K562 (cell line): ENCODE measurements around the gene ARFGAP1. TPM values are rescaled to one million over a fixed set of nuclear protein-coding genes. Genes with fewer than 3 reads are reported as not detected.

ENCODE experiments used
- BCOR ChIP-seq: fragments of 450-650 bp; IDR thresholded peaks from 2 replicates; pipeline ENCODE4 v1.6.1; 2016
- CBX8 ChIP-seq: fragments of 200-600 bp; sonication (generic); IDR thresholded peaks from 2 replicates; pipeline ENCODE4 v1.6.1; 2012; ENCODE audit warnings: borderline replicate concordance, mixed run types, low read depth, mild to moderate bottlenecking, moderate library complexity, mixed read lengths, low read length, control low read depth, inconsistent platforms; ENCODE audit not compliant: poor library complexity, severe bottlenecking; ENCODE audit errors: extremely low read depth
- E2F5 ChIP-seq: sonication (generic); formaldehyde crosslinking; IDR thresholded peaks from 2 replicates; pipeline ENCODE4 v1.8.0; 2022; ENCODE audit warnings: mild to moderate bottlenecking, missing genetic modification reagents
- FOSL1 ChIP-seq: fragments of 200-800 bp; sonication (Bioruptor generic); conservative IDR thresholded peaks from 2 replicates; pipeline ENCODE4 v1.6.1; 2016; ENCODE audit warnings: missing genetic modification characterization, missing compliant biosample characterization
- MTA2 ChIP-seq: fragments of 450-650 bp; IDR thresholded peaks from 2 replicates; pipeline ENCODE4 v1.6.1; 2016; ENCODE audit warnings: low read depth
- NONO ChIP-seq, 2 experiments: fragments of 200-400 bp in 1 of 2; fragments of 450-650 bp in 1 of 2; formaldehyde crosslinking in 1 of 2; IDR thresholded peaks; 2 replicates each; pipeline ENCODE4 v1.6.1; 2017; ENCODE audit warnings: low read depth in 2 of 2, mild to moderate bottlenecking in 2 of 2, moderate library complexity in 2 of 2, low read length in 1 of 2
- ZNF280A ChIP-seq: fragments of 450-650 bp; IDR thresholded peaks from 2 replicates; pipeline ENCODE4 v1.6.1; 2018; ENCODE audit warnings: mild to moderate bottlenecking, low read depth; ENCODE audit not compliant: partially characterized antibody
- ZNF282 ChIP-seq: sonication (generic); formaldehyde crosslinking; IDR thresholded peaks from 2 replicates; pipeline ENCODE4 v1.8.1; 2023; ENCODE audit warnings: missing genetic modification reagents
- polyA plus RNA-seq, 8 experiments: library from polyadenylated mRNA; depleted of rRNA in 4 of 8; stranded (reverse) in 5 of 8; unstranded in 3 of 8; fragments of >200 nt; fragmentation: Nextera tagmentation in 2 of 8; fragmentation: Illumina TruSeq in 1 of 8; extraction: Ambion mirVana in 2 of 8; extraction: Trizol in 1 of 8; gene quantifications; 2 replicates each; pipeline versions ENCODE4 v1.2.1 to v1.2.3, GENCODE V29; 2011 to 2014; ENCODE audit warnings: inconsistent platforms in 1 of 8, missing spikeins in 1 of 8
- total RNA-seq, 7 experiments: library from RNA; depleted of rRNA in 6 of 7; stranded (reverse); fragments of >200 nt in 6 of 7; fragmentation: Illumina TruSeq in 2 of 7; extraction: Trizol in 2 of 7; gene quantifications; 2 replicates each; pipeline versions ENCODE4 v1.2.1 to v1.2.3, GENCODE V29; 2011 to 2021; ENCODE audit warnings: low replicate concordance in 1 of 7

Gene ARFGAP1
- total and polyA plus RNA-seq, 9 of the 15 experiments (the other 6 are each of a cell fraction or from before 2014, with no cell fraction given) = 0.53 to 102 (median 33.5) TPM

DNA sequence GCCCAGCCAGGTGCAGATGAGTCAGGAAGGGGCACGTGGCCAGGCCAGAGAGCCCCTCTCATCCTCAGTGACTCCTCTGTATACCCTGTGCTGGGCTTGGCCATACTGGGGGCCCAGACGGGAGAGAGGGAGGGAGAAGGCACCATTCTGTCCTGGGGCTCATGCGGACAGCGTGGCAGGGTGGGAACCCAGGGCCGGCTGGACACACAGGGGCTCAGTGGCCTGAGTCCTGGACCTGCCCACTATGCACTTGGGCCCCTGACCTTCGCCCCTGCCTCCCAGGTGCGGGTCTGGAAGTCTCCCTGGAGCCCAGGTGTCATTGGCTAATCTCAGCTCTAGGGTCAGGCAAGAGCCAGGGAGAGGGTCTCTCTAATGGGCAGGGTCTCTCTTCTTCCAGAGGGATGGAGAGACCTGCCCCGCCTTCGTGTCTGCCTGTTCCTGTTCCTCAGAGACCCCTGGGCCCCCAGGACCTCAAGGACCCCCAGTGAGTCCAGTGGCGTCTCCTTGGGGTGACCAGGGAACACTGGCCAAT is 48.1 kb downstream of the ARFGAP1 start (continued):
- no peak for TF ChIP-seq NONO (IDR thresholded peaks at IDR 0.05; ENCODE audit: low read depth in 2 of 2, low read length in 1 of 2)
- no peak for TF ChIP-seq FOSL1 (tag)
- TF ChIP-seq MTA2 = no peak
- no peak for TF ChIP-seq ZNF280A
- no peak for TF ChIP-seq CBX8
- no peak for TF ChIP-seq E2F5 (CRISPR knock-in tag)
- no peak for TF ChIP-seq BCOR
- TF ChIP-seq ZNF282 (CRISPR knock-in tag) = no peak
